ENCODE measurements around the gene NOL4L.
"Not testable (repeated sequence)": the region's sequence is repeated elsewhere in the genome, so short reads cannot be mapped to it uniquely, and the experiment has no call there.

Gene NOL4L

DNA sequence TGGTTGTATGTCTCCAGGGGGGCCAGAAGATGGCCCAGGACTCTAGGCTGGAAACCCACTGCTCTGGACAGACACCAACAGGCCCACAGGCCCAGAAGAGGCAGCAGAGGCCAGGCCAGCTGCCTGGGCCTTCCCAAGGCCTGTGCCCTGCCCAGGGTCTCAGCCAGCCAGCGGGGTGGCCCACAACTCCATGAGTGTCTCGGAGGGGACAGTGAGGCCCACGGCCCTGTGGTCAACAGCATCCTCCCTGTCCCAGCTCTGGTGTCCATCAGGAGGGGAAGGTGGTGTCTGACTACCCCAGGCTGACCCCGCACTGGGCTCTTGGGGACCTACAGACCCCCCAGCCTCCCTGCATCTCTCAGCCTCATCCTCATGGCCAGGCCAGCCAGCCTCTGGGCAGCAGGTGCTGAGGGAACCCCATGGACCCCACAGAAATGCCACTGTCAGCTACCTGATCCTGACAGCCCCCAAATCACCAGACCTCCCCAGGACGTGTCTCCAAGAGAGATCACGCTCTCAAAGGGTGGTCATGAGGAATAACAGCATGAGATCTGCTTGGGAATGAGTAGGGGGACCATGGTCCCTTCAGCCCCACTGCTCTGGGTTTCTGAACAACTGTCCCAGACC, 112.4 kb downstream of the NOL4L start:
- Mint-ChIP-seq H3K36me3 (peaks cover 6% of the 10 kb centered on the region), H3K9me3 (no peaks in the 10 kb centered on the region), H3K4me1 (peaks cover 37% of the 10 kb centered on the region), H3K27ac (no peak overlapping the region), H3K4me3 (no peak overlapping the region), H3K27me3 (no peaks in the 10 kb centered on the region)
- DNase-seq (ENCODE audit: low spot score in 2 of 2), result no peak
- ATAC-seq (ENCODE audit: low read depth), result no peak

DNA sequence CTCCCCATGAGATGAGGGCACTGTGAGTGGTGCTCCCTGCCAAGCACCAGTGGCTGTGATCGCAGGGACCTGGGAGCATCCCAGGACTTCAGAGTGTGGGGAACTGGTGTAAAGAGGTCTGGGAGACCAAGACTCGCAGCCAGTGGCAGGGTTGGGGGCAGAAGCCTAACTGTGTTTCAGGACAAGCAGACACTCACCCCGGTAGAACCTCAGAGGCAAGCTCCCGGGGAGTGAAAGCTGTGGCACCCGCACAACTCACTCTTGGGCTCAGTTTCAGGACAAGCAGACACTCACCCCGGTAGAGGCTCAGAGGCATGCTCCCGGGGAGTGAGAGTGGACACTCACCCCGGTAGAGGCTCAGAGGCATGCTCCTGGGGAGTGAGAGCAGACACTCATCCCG, 114.2 kb downstream of the NOL4L start:
- no peak overlapping the region for H3K4me3 Mint-ChIP-seq
- DNase-seq (ENCODE audit: low spot score in 2 of 2) (no peak), ATAC-seq (ENCODE audit: low read depth) (no peak)
- peaks cover 6% of the 10 kb centered on the region for H3K36me3 Mint-ChIP-seq
- no peaks in the 10 kb centered on the region for H3K9me3 Mint-ChIP-seq
- H3K4me1 Mint-ChIP-seq, result peaks cover 28% of the 10 kb centered on the region
- H3K27ac Mint-ChIP-seq, result no peak overlapping the region
- no peaks in the 10 kb centered on the region for H3K27me3 Mint-ChIP-seq

DNA sequence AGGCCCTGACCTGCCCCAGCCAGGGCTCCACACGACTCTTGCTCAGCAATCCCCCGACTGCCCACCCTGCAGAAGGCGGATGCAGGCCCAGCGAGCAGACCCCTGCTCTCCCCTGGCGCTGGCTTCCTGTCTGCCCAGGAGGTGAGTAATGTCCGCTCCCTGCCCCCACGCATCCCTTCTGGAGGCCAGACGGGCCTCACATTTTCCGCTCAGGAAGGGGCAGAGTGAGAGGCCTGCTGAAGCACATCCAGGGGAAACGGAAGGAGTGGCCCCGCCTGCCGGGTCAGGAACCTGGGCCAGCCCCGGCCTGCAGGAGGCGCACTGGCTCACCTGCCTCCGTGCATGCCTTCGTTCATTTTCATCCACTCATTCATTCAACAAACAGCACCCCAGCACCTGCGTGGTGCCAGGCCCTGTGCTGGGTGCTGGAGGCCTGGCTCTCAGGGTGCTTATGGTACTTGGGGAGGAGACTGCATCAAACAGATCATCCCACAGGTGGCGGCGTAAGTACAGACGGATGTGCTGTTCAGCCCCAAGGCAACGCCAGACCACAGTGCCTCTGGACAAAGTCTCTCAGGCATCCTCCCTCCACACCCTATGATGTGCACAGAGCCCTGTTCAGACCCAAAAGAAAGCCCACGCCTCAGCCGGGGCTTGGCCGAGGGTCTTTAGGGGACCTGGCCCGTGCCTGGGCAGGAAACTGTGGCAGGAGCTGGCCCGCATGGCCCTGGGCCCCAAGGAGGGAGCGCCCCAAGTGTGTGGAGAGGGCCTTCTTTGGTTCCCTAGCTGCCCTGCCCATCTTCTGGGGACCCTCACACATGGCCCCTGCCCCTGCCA, 114.9 kb downstream of the NOL4L start:
- peak overlapping the region; percentile 71 for H3K4me3 Mint-ChIP-seq
- H3K27ac Mint-ChIP-seq, result peak overlapping the region; percentile 67
- no peaks in the 10 kb centered on the region for H3K27me3 Mint-ChIP-seq
- DNase-seq (ENCODE audit: low spot score in 2 of 2) (no peak), ATAC-seq (ENCODE audit: low read depth) (peak; percentile 74)
- peaks cover 23% of the 10 kb centered on the region for H3K4me1 Mint-ChIP-seq
- peaks cover 6% of the 10 kb centered on the region for H3K36me3 Mint-ChIP-seq
- H3K9me3 Mint-ChIP-seq, result no peaks in the 10 kb centered on the region

DNA sequence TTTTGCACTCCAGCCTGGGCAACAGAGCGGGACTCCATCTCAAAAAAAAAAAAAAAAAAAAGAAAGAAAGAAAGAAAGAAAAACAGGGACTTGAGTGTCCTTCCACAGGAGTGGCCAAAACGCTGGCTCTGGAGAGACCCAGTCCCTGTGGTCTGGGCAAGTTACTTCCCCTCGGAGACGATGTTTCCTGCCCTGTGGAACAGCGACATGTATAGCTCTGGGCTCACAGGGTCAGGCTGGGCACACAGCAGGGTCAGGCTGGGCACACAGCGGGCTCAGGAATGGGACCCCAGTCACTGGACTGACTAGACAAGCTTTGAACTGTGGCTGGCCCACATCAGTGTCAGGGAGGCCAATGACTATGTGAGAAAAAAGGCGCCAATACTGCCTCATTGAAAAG, 116.3 kb downstream of the NOL4L start:
- ATAC-seq (ENCODE audit: low read depth) (no peak), DNase-seq (ENCODE audit: low spot score in 2 of 2) (no peak)
- Mint-ChIP-seq H3K9me3 (no peaks in the 10 kb centered on the region), H3K4me1 (peaks cover 23% of the 10 kb centered on the region), H3K4me3 (no peak overlapping the region), H3K36me3 (peaks cover 6% of the 10 kb centered on the region), H3K27ac (no peak overlapping the region), H3K27me3 (no peaks in the 10 kb centered on the region)

DNA sequence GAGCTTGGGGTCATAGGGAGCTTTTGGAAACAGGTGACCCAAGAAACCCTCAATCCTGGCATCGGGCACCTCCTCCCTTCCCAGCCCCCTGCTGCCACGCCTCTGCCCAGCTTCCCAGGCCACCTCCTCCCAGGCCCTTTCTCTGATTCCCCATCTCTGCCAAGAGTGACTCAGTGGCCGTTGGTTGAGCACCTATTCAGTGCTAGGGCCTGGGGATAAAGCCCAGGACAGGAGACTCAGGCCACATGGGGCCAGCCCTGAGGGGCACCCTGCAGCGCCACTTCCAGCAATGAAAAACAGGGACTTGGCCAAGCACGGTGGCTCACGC, 116.9 kb downstream of the NOL4L start:
- H3K27ac Mint-ChIP-seq, result no peak overlapping the region

DNA sequence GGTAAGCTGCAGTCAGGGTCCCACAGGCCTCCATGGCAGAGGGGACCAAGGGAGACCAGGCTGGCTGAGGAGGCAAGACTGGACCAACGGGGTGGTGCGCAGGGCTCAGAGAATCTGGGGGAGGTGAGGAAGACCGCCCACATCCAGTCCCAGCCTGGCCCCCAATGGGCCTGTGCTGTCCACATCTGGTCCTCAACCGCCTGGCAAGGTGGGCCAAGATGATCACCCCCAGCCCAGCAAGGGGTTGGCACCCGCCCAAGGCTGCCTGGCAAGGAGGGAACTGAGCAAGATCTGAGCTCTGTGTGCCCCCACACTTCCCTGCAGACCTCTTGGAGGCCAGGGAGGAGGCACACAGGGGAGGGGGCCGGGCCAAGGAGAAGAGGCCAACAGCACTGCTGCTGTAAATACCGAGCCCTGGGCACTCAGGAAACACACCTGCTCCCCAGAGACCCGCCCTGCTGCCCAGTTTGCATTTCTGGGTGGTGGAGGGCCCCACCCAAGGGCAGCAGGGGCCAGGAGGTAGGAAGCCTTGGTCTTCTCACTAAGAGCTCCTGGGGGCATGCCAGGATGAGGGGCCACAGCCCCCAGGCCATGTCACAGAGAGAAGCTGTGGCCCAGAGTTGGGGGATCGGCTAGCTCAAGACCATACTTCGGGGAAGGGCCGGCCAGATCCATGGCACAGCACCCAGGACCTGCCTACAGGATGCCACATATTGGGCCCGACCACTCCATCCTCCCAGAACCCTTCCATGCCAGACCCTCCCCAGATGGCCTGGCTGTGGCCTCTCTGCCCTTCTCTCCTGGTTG, 117.4 kb downstream of the NOL4L start:
- Mint-ChIP-seq H3K36me3 (no peaks in the 10 kb centered on the region), H3K9me3 (no peaks in the 10 kb centered on the region), H3K4me1 (peaks cover 19% of the 10 kb centered on the region), H3K27ac (no peak overlapping the region), H3K27me3 (no peaks in the 10 kb centered on the region), H3K4me3 (peak overlapping the region; percentile 50)
- ATAC-seq (ENCODE audit: low read depth) (no peak), DNase-seq (ENCODE audit: low spot score in 2 of 2) (no peak)

More for the DNA sequence above, 116.9 kb downstream of the NOL4L start:
- H3K4me3 Mint-ChIP-seq, result peak overlapping the region; percentile 34
- no peaks in the 10 kb centered on the region for H3K27me3 Mint-ChIP-seq
- peaks cover 2% of the 10 kb centered on the region for H3K36me3 Mint-ChIP-seq
- no peaks in the 10 kb centered on the region for H3K9me3 Mint-ChIP-seq
- DNase-seq (ENCODE audit: low spot score in 2 of 2) (no peak), ATAC-seq (ENCODE audit: low read depth) (no peak)
- peaks cover 19% of the 10 kb centered on the region for H3K4me1 Mint-ChIP-seq

DNA sequence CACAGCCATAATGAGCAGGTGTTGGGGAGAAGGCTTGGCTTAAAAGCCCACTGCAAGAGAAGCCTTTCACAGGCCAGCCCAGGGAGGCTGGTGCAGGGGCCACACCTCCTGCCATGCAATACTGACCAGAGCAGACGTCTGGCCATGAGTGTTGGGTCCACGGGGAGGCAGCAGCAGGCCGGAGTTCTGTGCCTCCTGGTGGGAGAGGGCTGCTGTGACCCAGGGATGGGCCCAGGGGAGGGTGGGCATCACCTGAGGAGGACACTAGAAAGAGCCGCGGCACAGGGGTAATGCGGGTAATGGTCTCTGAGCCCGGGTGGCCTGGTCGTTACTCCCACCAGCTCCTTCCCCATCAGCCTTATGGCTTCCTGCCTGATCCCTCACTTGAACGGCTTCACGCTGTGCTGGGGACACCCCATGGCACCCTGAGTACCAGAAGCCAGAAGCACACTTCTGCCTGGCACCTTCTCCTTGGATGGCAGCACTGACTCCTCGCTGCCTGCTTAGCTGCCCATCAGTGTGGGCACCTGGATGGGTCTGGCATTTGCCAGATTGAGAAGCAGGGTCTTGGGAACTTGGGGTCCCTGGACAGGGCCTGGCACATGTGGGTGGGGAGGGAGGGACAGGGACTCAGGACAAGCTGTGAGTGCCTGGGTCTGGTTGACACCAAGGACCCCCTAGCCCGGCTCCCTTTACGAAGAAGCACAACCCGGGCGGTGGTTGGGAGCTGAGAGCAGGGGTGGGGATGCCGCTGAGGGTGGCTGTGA, 118.2 kb downstream of the NOL4L start:
- peaks cover 19% of the 10 kb centered on the region for H3K4me1 Mint-ChIP-seq
- DNase-seq (ENCODE audit: low spot score in 2 of 2) (no peak), ATAC-seq (ENCODE audit: low read depth) (no peak)
- H3K27me3 Mint-ChIP-seq, result no peaks in the 10 kb centered on the region
- no peaks in the 10 kb centered on the region for H3K36me3 Mint-ChIP-seq
- no peak overlapping the region for H3K27ac Mint-ChIP-seq
- peak overlapping the region; percentile 50 for H3K4me3 Mint-ChIP-seq
- H3K9me3 Mint-ChIP-seq, result no peaks in the 10 kb centered on the region

DNA sequence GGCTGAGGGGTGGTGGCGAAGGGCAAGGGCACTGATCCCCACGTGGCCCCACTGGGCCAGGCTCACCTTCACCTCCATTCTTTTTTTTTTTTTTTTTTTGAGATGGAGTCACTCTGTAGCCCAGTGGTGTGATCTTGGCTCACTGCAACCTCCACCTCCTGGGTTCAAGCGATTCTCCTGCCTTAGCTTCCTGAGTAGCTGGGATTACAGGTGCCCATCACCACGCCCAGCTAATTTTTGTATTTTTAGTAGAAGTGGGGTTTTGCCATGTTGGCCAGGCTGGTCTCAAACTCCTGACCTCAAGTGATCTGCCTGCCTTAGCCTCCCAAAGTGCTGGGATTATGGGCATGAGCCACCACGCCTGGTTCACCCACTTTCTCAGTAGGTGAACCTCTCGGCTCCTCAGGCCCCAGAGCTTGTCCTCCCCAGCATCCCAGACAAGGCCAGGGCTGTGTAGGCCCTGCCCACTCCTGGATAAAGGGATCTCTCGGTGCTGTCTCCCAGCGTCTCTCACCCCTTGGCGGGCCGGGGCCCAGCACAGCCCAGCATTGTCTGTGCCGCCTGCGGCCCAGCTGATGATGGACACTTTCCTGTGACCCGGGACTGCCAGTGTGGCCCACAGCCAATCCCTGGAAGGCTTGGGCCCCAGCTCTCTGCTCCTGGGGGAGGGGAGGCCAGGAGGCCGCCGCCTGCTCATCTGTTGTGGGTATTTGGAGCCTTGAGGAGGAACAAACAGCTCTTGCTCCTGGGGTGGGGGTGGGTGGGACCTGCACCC, 119.0 kb downstream of the NOL4L start:
- H3K9me3 Mint-ChIP-seq; H3K27me3 Mint-ChIP-seq; H3K36me3 Mint-ChIP-seq; H3K27ac Mint-ChIP-seq; ATAC-seq (ENCODE audit: low read depth); H3K4me3 Mint-ChIP-seq; DNase-seq (ENCODE audit: low spot score in 2 of 2): not testable (repeated sequence)
- peaks cover 19% of the 10 kb centered on the region for H3K4me1 Mint-ChIP-seq

DNA sequence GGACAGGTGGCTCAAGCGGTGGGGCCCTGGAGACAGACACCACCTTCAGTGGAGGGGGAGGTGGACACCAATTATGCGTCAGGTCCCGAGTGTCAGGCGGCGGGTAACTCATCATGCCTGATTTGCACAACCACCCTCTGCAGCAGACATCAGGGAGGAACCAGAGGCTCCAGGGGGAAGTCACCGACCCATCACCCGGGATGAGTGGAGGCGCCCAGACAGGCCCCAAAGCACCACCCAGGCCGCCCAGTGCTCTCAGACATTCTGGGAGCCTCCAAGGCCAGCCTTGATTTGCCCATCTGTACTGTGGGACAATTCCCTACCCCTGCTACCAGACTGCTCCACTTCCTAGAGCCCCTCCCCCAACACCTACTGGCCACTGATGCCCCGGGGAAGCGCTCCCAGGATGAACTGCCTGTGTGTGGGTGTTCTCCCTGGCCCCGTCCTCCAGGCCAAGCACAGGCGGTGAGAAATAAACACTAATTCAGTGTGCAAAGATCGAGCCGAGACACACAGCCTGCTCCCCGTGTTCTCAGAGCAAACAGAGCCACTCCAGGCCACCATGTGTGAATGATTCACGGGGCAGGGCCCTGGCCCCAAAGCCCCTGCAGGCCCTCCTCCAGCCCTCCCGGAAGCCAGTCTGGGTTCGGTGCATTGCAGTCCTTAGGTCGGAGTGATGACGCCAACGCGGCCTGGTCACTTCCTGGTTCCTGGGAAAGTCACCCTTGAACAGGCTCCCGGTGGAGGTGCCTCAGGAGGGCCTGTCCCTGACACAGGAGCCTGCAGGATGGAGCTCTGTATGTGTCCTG, 119.8 kb downstream of the NOL4L start:
- Mint-ChIP-seq H3K27ac (no peak overlapping the region), H3K36me3 (no peaks in the 10 kb centered on the region), H3K4me3 (no peak overlapping the region), H3K9me3 (no peaks in the 10 kb centered on the region), H3K27me3 (no peaks in the 10 kb centered on the region), H3K4me1 (peaks cover 17% of the 10 kb centered on the region)
- DNase-seq (ENCODE audit: low spot score in 2 of 2) (no peak), ATAC-seq (ENCODE audit: low read depth) (no peak)

DNA sequence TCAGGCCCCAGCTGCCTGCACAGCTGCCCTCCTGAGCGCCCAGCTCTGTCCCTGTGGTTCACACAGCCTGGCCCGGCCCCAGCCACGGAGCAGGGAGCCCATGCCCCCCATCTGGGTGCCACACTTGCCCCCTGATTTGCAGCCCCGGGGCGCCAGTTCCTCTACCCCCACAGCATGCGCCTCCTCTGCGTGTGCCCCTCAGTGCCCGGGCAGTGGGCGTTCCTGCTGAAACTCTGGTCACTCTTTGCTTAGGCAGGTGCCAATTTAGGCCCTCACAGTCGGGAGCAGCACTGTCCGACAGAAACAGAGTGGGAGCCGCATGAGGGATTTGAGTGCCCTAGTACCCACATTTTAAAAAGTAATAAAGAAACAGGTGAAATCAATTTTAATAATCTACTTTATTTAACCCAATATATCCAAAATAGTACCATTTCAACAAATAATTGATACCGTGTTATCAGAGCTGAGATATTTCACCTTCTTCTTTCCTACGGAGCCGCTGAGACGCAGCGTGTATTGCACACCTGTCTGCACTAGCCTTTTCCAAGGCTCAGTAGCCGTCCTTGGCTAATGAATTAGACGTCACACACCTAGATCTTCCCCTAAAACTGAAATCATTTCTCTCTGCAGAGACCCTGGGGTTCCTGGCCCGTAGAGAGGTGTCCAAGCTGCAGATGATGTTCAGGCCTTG, 120.6 kb downstream of the NOL4L start:
- Mint-ChIP-seq H3K4me1 (peaks cover 13% of the 10 kb centered on the region), H3K27me3 (no peaks in the 10 kb centered on the region), H3K9me3 (no peaks in the 10 kb centered on the region), H3K4me3 (no peak overlapping the region), H3K36me3 (no peaks in the 10 kb centered on the region), H3K27ac (no peak overlapping the region)
- ATAC-seq (ENCODE audit: low read depth), result no peak
- no peak for DNase-seq (ENCODE audit: low spot score in 2 of 2)

DNA sequence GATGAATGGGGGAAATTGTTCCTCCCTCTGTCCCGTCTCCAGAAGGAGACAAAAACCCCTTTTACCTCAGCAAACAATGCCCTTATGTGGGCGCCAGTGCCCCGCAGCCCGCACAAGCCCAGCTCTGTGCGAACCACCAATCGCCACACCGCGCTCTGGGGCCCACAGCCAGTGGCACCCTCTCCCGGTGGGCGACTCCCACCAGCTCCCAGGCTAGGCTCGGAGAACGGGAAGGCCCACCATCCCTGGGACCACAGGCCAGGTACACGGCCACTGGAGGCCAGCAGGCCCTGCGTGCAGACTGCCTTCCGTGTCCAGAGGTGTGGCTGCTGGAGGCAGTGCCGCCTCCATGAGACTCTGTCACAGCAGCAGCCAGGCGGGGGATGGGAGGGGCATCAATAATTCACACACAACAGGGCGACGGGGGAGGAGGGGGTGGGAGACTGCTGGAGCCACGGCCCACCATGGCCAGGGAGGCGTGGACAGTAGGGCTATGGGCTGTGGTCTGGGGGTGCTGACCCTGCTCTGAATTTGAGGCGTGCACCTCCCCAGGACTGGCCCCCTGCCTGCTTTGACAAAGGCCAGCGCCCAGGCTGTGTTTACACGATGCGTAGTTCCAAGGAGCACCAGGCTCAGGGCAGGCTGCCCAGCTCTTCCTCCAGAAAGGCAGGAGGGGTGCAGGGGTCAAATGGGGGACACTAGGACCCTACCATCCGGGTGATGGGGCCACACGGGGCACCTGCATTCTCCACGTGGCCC, 121.3 kb downstream of the NOL4L start:
- H3K27ac Mint-ChIP-seq, result no peak overlapping the region
- no peaks in the 10 kb centered on the region for H3K9me3 Mint-ChIP-seq
- no peak for ATAC-seq (ENCODE audit: low read depth)
- no peaks in the 10 kb centered on the region for H3K36me3 Mint-ChIP-seq
- no peak for DNase-seq (ENCODE audit: low spot score in 2 of 2)
- H3K4me1 Mint-ChIP-seq, result peaks cover 11% of the 10 kb centered on the region
- H3K27me3 Mint-ChIP-seq, result no peaks in the 10 kb centered on the region
- H3K4me3 Mint-ChIP-seq, result no peak overlapping the region
